Measurements from ENCODE around the gene PDE9A.
A peak's percentile ranks its signal among the peaks of the same experiment; 100 is the strongest.
"Not testable (repeated sequence)": the region's sequence is repeated elsewhere in the genome, so short reads cannot be mapped to it uniquely, and the experiment has no call there.

PDE9A gene

DNA sequence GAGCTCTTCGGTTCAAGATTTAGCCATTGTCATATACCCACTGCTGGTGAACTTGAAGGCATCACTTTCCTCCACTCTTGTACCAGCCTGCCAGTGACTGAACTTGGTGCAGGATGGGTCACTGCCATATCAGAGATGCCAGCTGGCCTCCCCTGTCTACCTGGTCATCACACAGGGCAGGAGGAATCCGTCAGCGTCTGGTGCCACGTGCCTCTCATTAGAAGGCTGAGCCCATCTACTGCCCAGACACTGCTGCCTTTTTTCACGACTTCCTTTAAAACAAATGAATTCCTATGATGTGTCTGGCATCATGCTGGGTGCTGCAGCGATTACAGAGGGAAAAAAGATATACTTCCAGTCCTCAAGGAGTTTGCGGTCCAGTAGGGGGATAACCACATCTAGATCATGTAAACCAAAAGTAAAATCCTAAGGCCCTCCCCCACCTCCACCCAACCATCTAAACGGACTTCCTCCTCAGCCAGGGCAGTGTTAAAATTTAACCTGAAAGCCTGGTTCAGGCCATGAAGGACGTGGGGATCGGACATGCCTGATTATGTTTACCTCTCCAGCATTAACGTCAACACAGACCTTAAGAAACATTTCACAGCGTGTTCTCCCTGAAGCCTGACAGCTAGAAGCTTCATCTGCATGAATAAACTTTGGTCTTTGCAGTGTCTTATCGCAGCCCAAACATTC, 29.2 kb upstream of the PDE9A start:
- POLR2A ChIA-PET = no interaction called here
- CTCF ChIA-PET = no interaction called here
- TF ChIP-seq FOXA1 (IDR thresholded peaks at IDR 0.05) = no peak
- no peak for TF ChIP-seq HDGF (IDR thresholded peaks at IDR 0.05; ENCODE audit: borderline replicate concordance)
- no peak for TF ChIP-seq FOXK2 (IDR thresholded peaks at IDR 0.05)
- no peak for TF ChIP-seq SUZ12 (IDR thresholded peaks at IDR 0.05)
- TF ChIP-seq ARNT (IDR thresholded peaks at IDR 0.05) = no peak
- TF ChIP-seq L3MBTL2 (conservative IDR thresholded peaks at IDR 0.05) = no peak
- no peak for TF ChIP-seq FOXM1 (IDR thresholded peaks at IDR 0.05; ENCODE audit: borderline replicate concordance)
- TF ChIP-seq, protein P1, sequence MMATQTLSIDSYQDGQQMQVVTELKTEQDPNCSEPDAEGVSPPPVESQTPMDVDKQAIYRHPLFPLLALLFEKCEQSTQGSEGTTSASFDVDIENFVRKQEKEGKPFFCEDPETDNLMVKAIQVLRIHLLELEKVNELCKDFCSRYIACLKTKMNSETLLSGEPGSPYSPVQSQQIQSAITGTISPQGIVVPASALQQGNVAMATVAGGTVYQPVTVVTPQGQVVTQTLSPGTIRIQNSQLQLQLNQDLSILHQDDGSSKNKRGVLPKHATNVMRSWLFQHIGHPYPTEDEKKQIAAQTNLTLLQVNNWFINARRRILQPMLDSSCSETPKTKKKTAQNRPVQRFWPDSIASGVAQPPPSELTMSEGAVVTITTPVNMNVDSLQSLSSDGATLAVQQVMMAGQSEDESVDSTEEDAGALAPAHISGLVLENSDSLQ (IDR thresholded peaks at IDR 0.05) = no peak
- no peak for TF ChIP-seq ZNF384 (IDR thresholded peaks at IDR 0.05)
- no peak for DNase-seq (ENCODE audit: extremely low spot score)

DNA sequence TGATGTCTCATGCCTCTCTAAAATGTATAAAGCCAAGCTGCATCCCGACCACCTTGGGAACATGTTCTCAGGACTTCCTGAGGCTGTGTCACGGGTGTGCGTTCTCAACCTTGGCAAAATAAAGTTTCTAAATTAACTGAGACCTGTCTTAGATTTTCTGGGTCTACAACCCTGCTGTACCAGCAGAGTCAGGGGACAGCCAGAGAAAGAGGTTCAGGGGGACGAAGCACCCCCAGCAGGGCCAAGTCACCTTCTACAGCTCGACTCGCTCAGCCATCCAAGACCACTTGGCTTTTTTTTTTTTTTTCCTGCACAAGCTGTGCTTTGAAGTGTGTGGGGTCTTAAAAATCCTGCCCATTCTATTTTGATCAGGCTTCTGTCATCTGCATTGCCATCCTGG, 28.5 kb upstream of the PDE9A start:
- POLR2A ChIA-PET = no interaction called here
- CTCF ChIA-PET = no interaction called here
- TF ChIP-seq BHLHE40 (IDR thresholded peaks at IDR 0.05; ENCODE audit: borderline replicate concordance) (no peak), L3MBTL2 (conservative IDR thresholded peaks at IDR 0.05) (no peak), FOXK2 (IDR thresholded peaks at IDR 0.05) (no peak), HDGF (IDR thresholded peaks at IDR 0.05; ENCODE audit: borderline replicate concordance) (no peak), FOXA1 (IDR thresholded peaks at IDR 0.05) (no peak), CTBP1 (IDR thresholded peaks at IDR 0.05; ENCODE audit: borderline replicate concordance) (no peak), ELF4 (IDR thresholded peaks at IDR 0.05) (no peak), ZNF384 (IDR thresholded peaks at IDR 0.05) (no peak)
- DNase-seq (ENCODE audit: extremely low spot score) = no peak

DNA sequence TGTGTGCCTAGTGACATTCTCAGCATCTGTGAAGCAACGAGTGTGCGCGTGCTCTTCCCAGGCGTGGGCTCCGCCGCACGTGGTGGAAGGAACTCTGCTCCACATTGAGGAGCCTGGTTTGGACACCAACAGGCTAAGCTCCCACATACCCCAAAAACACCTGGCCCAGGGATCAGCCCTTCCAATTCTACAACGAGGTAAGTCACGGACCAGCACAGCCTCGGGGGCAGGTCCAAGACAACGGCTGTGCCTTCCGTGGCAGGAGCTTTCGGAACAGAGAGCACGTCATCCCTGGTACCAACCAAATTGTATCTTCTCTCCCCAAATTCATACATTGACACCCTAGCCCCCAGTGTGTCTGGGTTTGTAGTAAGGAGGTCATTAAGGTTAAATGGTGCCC, 27.2 kb upstream of the PDE9A start:
- no peak for DNase-seq (ENCODE audit: extremely low spot score)
- CTCF ChIA-PET = no interaction called here
- TF ChIP-seq, protein P1 (IDR thresholded peaks at IDR 0.05) = no peak
- TF ChIP-seq ARNT (IDR thresholded peaks at IDR 0.05) = no peak
- TF ChIP-seq NFRKB (IDR thresholded peaks at IDR 0.05) = no peak
- no peak for TF ChIP-seq CTBP1 (IDR thresholded peaks at IDR 0.05; ENCODE audit: borderline replicate concordance)
- TF ChIP-seq SUZ12 (IDR thresholded peaks at IDR 0.05) = no peak
- TF ChIP-seq FOXK2 (IDR thresholded peaks at IDR 0.05) = no peak
- no peak for TF ChIP-seq L3MBTL2 (conservative IDR thresholded peaks at IDR 0.05)
- no peak for TF ChIP-seq LEF1 (IDR thresholded peaks at IDR 0.05; ENCODE audit: borderline replicate concordance)
- TF ChIP-seq SP1 (IDR thresholded peaks at IDR 0.05) = no peak
- TF ChIP-seq TARDBP (IDR thresholded peaks at IDR 0.05) = no peak
- no peak for TF ChIP-seq ELF4 (IDR thresholded peaks at IDR 0.05)
- no peak for TF ChIP-seq ZNF384 (IDR thresholded peaks at IDR 0.05)
- POLR2A ChIA-PET = no interaction called here

DNA sequence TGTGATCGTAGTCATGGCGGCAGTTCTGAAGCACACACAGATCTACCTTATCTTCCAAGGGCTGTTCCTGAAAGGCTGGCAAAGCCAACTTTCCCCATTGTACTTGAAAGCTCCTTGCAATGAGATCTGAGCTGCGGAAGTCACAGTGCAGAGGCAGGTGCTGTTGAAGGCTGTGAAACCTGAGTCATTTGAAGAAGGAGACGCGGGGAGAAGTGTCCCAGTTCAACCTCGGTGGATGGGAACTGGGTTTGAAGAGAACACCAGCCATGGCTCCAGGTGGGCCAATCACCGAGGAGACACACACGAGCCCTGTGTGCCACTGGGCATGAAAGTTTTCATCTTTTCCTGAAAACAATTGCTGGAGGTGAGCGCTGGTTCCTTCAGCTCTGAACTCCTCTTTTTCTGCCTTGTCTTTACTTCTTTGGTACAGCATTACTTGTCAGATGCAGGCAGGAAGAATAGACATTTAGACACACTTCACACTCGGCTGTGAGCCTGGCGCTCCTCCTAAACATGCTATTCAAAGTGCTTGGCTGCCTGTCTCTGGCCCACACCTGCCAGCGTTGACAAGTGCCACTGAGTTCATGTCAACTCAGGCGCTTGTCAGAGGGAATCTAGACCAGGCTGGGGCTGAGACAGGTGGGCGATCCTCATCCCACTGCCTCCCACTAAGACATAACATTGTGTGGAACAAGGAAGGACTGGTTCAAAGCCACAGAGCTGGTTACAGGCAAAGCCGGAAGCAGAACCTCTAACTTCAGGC, 25.7 kb upstream of the PDE9A start:
- TF ChIP-seq ELF4 (IDR thresholded peaks at IDR 0.05) (no peak), FOXK2 (IDR thresholded peaks at IDR 0.05) (no peak), L3MBTL2 (conservative IDR thresholded peaks at IDR 0.05) (no peak)
- CTCF ChIA-PET = no interaction called here
- DNase-seq (ENCODE audit: extremely low spot score) = no peak
- POLR2A ChIA-PET = no interaction called here

DNA sequence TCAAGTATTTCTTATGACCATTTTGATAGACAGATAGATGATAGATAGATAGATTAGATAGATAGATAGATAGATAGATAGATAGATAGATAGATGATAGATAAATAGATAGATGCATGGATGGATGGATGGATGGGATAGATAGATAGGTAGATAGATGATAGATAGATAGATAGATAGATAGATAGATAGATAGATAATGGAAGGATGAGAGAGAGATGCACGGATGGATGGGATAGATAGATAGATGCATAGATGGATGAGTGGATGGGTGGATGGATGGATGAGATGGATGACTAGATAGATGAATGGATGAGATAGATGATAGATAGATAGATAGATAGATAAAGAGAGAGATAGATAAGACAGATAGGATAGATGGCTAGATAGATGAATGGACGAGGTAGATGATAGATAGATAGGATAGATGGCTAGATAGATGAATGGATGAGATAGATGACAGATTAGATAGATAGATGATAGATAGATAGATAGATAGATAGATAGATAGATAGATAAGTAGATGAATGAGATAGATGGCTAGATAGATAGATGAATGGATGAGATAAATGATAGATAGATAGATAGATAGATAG, 24.9 kb upstream of the PDE9A start:
- 0 out of 2 replicates have a peak, but pooled peaks have one; percentile 11 for TF ChIP-seq CTBP1 (IDR thresholded peaks at IDR 0.05; ENCODE audit: borderline replicate concordance)
- DNase-seq (ENCODE audit: extremely low spot score); CTCF ChIA-PET; POLR2A ChIA-PET: not testable (repeated sequence)

DNA sequence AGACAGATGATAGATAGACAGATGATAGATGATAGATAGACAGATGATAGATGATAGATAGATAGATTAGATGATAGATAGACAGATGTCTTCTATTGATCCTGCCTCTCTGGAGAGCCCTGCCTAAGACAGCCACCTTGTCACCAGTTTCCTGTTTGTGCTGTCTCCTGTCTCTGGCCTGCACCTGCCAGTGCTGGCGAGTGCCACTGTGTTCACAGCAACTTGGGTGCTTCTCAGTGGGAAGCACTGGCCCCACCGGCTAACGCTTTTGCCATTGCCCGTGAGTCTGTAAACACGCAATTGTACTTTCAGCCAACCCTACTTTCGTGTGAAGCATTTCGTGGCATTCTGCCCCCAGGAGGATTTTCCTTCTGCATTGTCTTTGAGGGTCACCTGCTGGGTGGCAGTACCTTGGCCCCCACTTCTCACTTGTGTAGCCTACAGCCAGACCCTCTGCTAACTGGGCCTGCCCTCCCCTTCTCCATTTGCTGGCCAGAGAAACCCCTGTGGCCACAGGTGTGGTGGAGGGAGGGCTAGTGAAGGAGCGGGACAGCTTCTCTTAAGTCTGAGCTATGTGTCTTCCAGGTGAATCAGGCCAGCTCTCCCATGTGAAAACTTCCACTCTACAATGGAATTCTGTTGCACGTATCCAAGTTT, 23.4 kb upstream of the PDE9A start:
- CTCF ChIA-PET = no interaction called here
- POLR2A ChIA-PET = no interaction called here
- TF ChIP-seq FOXM1 (IDR thresholded peaks at IDR 0.05; ENCODE audit: borderline replicate concordance) (no peak), TARDBP (IDR thresholded peaks at IDR 0.05) (no peak), L3MBTL2 (conservative IDR thresholded peaks at IDR 0.05) (no peak), SP1 (IDR thresholded peaks at IDR 0.05) (no peak), FOXK2 (IDR thresholded peaks at IDR 0.05) (no peak), HDGF (IDR thresholded peaks at IDR 0.05; ENCODE audit: borderline replicate concordance) (no peak), SUZ12 (IDR thresholded peaks at IDR 0.05) (no peak), ARNT (IDR thresholded peaks at IDR 0.05) (no peak), LEF1 (IDR thresholded peaks at IDR 0.05; ENCODE audit: borderline replicate concordance) (no peak), ZNF384 (IDR thresholded peaks at IDR 0.05) (no peak), BHLHE40 (IDR thresholded peaks at IDR 0.05; ENCODE audit: borderline replicate concordance) (no peak), FOXA1 (IDR thresholded peaks at IDR 0.05) (no peak)
- TF ChIP-seq, protein P1 (IDR thresholded peaks at IDR 0.05) = no peak
- no peak for DNase-seq (ENCODE audit: extremely low spot score)
